GM13976 (cell line): Measurements from ENCODE around the gene PPP1R12C.

Experiments used
- DNase-seq: peaks from one replicate; pipeline ENCODE4 v3.0.0; 2012; ENCODE audit warnings: low spot score
- in situ Hi-C: fragments of 300-500 bp; cut with MboI; formaldehyde crosslinking; loops from one replicate; pipeline ENCODE4 v1.12.0; 2022; ENCODE audit warnings: low sequenced_read_pairs, mixed read lengths, inconsistent platforms; ENCODE audit not compliant: unreplicated experiment
- TF ChIP-seq, protein P1 (sequence below): IDR thresholded peaks from 2 replicates; pipeline ENCODE4 v1.5.1; 2012; ENCODE audit warnings: borderline replicate concordance, mild to moderate bottlenecking; ENCODE audit not compliant: insufficient read depth; ENCODE audit errors: extremely low read depth, missing control alignments, control extremely low read depth

PPP1R12C gene

DNA sequence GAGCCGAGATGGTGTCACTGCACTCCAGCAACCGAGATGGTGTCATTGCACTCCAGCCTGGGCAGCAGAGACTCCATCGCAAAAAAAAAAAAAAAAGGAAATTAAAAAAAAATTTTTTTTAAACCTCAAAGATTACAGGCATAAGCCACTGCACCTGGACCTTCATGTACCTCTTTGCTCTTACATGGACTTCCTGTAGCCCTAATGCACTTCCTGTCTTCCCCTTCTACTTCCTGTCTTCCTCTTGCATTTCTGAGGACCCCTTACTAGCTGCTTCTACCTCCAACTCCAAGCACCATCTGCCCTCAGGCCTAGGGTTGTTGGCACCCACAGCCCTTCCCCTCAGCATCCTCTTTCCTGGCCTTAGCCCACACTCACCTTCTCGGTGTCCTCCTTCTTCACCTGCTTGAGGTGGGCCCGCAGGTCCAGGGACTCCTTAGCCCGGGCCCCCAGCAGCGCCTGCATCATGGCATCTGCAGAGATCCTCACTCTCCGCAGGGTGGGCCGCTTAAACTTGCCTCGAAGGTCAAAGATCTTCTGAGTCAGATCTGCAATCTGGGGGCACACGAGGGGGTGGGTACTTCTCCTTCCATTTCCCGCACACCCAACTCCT, 36.3 kb upstream of the PPP1R12C start:
- TF ChIP-seq, protein P1, sequence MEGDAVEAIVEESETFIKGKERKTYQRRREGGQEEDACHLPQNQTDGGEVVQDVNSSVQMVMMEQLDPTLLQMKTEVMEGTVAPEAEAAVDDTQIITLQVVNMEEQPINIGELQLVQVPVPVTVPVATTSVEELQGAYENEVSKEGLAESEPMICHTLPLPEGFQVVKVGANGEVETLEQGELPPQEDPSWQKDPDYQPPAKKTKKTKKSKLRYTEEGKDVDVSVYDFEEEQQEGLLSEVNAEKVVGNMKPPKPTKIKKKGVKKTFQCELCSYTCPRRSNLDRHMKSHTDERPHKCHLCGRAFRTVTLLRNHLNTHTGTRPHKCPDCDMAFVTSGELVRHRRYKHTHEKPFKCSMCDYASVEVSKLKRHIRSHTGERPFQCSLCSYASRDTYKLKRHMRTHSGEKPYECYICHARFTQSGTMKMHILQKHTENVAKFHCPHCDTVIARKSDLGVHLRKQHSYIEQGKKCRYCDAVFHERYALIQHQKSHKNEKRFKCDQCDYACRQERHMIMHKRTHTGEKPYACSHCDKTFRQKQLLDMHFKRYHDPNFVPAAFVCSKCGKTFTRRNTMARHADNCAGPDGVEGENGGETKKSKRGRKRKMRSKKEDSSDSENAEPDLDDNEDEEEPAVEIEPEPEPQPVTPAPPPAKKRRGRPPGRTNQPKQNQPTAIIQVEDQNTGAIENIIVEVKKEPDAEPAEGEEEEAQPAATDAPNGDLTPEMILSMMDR: no peak
- DNase-seq: no peak
- in situ Hi-C loops: no loop called here

- TF ChIP-seq, protein P1: no peak
- DNase-seq: no peak
- in situ Hi-C loops: no loop called here
These were observed 34.6 kb upstream of the PPP1R12C start for GRCh38 chr19:55152017-55152416.

DNA sequence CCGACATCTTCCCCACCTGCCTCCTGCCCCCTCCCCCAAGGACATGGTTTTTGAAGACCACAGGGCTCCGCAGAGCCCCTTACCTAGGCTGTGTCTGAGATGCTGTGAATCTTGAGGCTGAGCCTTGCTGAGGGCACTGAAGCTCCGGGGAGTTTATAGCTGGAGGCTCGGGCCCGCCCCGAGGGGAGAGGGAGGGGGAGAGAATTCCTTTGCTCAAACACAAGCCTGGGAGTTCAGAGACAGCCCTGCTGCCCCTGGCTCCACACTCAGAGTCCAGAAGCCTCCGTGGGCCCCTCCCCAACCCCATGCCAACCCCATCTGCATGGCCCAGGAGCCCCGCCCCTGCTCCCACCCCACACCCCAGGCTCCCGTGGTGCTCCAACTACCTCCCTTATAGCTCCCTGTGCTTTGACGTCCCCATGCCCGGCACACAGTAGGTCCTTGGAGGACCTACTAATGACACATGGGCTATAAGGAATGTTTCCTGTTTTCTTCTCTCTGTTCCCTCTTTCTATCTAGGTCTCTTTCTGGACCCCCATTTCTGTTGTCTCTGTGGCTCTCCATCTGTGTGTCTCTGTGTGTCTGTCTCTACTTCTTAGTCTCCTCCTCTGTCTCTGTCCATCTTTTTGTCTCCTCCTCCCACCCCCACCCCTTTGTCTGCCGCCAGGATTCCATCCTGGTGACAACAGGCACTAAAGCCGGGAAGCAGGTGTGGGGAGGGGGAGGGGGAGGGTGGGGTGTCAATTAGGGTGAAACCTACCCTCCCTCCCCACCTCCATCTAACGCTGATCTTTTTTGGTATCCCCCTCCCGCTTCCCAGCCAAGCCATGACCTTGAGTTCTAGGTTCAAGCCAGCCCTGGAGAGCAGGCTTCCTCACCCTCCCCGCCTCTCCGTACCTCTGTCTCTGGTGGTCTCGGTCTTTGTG, 31.9 kb upstream of the PPP1R12C start, which contains the start of gene TNNT1:
Gene TNNT1, minus strand, starts transcription at position 129 of the 926 bp plus-strand sequence. CDS start 2,049 bp downstream, outside the sequence.
- DNase-seq: no peak
- in situ Hi-C loops: no loop called here
- TF ChIP-seq, protein P1: no peak

DNA sequence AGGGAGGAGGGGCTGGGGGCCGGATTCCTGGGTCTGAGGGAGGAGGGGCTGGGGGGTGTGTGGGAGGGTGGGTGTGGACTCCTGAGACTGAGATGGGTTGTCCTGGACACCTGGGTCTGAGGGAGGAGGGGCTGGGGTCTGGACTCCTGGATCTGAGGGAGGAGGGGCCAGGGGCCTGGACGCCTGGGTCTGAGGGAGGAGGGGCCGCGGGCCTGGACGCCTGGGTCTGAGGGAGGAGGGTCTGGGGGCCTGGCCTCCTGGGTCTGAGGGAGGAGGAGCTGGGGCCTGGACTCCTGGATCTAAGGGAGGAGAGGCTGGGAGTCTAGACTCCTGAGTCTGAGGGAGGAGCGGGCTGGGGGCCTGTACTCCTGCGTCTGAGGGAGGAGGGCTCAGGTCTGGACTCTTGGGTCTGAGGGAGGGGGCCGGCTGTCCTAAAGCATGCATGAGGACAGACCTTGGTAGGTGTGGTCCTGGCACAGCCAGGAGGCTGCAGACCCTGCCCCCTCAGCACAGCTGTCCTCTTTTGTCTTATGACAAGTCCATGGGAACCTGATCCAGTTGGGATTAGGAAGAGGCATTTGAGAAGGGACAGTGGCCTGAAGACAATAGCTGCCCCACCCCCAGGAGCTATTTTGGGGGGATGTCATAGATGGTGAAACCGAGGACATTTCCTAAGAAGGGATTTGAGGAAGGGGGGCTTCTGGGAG, 30.3 kb upstream of the PPP1R12C start:
- TF ChIP-seq, protein P1: no peak
- DNase-seq: no peak
- in situ Hi-C loops: no loop called here

- DNase-seq: no peak
- in situ Hi-C loops: no loop called here
- TF ChIP-seq, protein P1: no peak
These were observed 29.4 kb upstream of the PPP1R12C start for GRCh38 chr19:55146705-55147273.
